ENCODE measurements around the gene METTL4.

GRCh38 chr18:2515908-2516625 lies 55.2 kb downstream of the METTL4 start:
- TF ChIP-seq, protein P1, sequence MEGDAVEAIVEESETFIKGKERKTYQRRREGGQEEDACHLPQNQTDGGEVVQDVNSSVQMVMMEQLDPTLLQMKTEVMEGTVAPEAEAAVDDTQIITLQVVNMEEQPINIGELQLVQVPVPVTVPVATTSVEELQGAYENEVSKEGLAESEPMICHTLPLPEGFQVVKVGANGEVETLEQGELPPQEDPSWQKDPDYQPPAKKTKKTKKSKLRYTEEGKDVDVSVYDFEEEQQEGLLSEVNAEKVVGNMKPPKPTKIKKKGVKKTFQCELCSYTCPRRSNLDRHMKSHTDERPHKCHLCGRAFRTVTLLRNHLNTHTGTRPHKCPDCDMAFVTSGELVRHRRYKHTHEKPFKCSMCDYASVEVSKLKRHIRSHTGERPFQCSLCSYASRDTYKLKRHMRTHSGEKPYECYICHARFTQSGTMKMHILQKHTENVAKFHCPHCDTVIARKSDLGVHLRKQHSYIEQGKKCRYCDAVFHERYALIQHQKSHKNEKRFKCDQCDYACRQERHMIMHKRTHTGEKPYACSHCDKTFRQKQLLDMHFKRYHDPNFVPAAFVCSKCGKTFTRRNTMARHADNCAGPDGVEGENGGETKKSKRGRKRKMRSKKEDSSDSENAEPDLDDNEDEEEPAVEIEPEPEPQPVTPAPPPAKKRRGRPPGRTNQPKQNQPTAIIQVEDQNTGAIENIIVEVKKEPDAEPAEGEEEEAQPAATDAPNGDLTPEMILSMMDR (IDR thresholded peaks at IDR 0.05; ENCODE audit: poor library complexity, severe bottlenecking), result no peak
- TF ChIP-seq POLR2AphosphoS5 (IDR thresholded peaks at IDR 0.05), result no peak

Data from neural cell (in vitro differentiated cells).